HepG2 (cell line): ENCODE measurements around the gene CDK12. TPM values are rescaled to one million over a fixed set of nuclear protein-coding genes. Genes with fewer than 3 reads are reported as not detected.

Source experiments
- ATAC-seq: fragments of 200-7000 bp; cut with Tn5 transposase; 3 replicates; pipeline ENCODE4 v1.9.1; 2020; ENCODE audit warnings: mild to moderate bottlenecking, moderate library complexity
- BruUV-seq: library from RNA; stranded (reverse); fragments of 400-500 nt; replicated peaks from 2 replicates; lab custom pipeline; 2021; lab: Mats Ljungman, UMichigan
- CTCF ChIA-PET: fragments of 300-600 bp; formaldehyde crosslinking; extraction: SDS; loops from one replicate; lab custom pipeline; 2021; ENCODE audit warnings: low total read pairs, inconsistent platforms, low intra/inter-chr PET ratio; lab: Yijun Ruan, JAX
- POLR2A ChIA-PET: fragments of 350-600 bp; sonication (Branson Sonifier 250); formaldehyde crosslinking; loops from one replicate; lab custom pipeline; 2020; ENCODE audit warnings: antibody characterized with exemption, inconsistent platforms; lab: Yijun Ruan, JAX
- DNase-seq: peaks from one replicate; pipeline ENCODE4 v3.0.0-alpha.2; 2015; ENCODE audit warnings: low spot score
- FAIRE-seq: peaks from 3 replicates; lab custom pipeline; 2011; peaks lifted over from hg19 to GRCh38; lab: Jason Lieb, UNC
- H2AFZ ChIP-seq: one replicate; pipeline ENCODE4 v1.6.1; 2011; ENCODE audit warnings: low read length, inconsistent platforms
- H3K27ac ChIP-seq: fragments of 300-600 bp; 3 replicates; pipeline ENCODE4 v1.8.0; 2011; ENCODE audit warnings: mixed run types, mild to moderate bottlenecking, mixed read lengths, low read length, inconsistent platforms; ENCODE audit not compliant: insufficient read depth; ENCODE audit errors: extremely low read length
- H3K27me3 ChIP-seq, 2 experiments: fragments of 200-600 bp in 1 of 2; 2 replicates in 1 of 2; 3 replicates in 1 of 2; pipeline versions ENCODE4 v1.6.0 to v1.8.0; 2011; ENCODE audit warnings: low read length in 2 of 2, mild to moderate bottlenecking in 2 of 2, moderate library complexity in 2 of 2, inconsistent platforms in 1 of 2; ENCODE audit not compliant: insufficient read depth in 2 of 2, control insufficient read depth in 1 of 2
- H3K36me3 ChIP-seq, 2 experiments: fragments of 200-600 bp in 1 of 2; replicated peaks in 1 of 2; 2 replicates in 1 of 2; 3 replicates in 1 of 2; pipeline versions ENCODE4 v1.5.1 to v1.8.0; 2011; ENCODE audit warnings: low read length in 2 of 2, inconsistent platforms in 1 of 2; ENCODE audit not compliant: insufficient read depth in 2 of 2, control insufficient read depth in 1 of 2
- H3K4me1 ChIP-seq: 2 replicates; pipeline ENCODE4 v1.5.1; 2012; ENCODE audit warnings: low read length, inconsistent platforms; ENCODE audit not compliant: insufficient read depth
- H3K4me2 ChIP-seq: 2 replicates; pipeline ENCODE4 v1.6.0; 2011; ENCODE audit warnings: low read depth, low read length, inconsistent platforms
- H3K4me3 ChIP-seq, 3 experiments: fragments of 200-600 bp in 1 of 3; sonication (generic), shearing (Covaris generic) in 1 of 3; replicated peaks in 1 of 3; 2 replicates each; pipeline ENCODE4 v1.5.1; 2011 to 2016; ENCODE audit warnings: low read length in 3 of 3, inconsistent platforms in 2 of 3, low read depth in 2 of 3, mild to moderate bottlenecking in 2 of 3, control low read depth in 1 of 3, mixed read lengths in 1 of 3; ENCODE audit not compliant: insufficient read depth in 1 of 3
- H3K79me2 ChIP-seq: one replicate; pipeline ENCODE4 v1.6.1; 2011; ENCODE audit warnings: low read length, inconsistent platforms; ENCODE audit not compliant: insufficient read depth
- H3K9ac ChIP-seq: 2 replicates; pipeline ENCODE4 v1.6.0; 2011; ENCODE audit warnings: mild to moderate bottlenecking, low read depth, low read length, inconsistent platforms; ENCODE audit not compliant: insufficient read depth
- H3K9me3 ChIP-seq: 2 replicates; pipeline ENCODE4 v1.5.1; 2012; ENCODE audit warnings: mild to moderate bottlenecking, low read length
- H4K20me1 ChIP-seq: 2 replicates; pipeline ENCODE4 v1.6.0; 2011; ENCODE audit warnings: inconsistent platforms, mild to moderate bottlenecking, low read length, moderate library complexity; ENCODE audit not compliant: insufficient read depth
- CEBPB ChIP-seq: IDR thresholded peaks from 2 replicates; pipeline ENCODE4 v1.6.1; 2011; ENCODE audit warnings: low read depth, low read length, improper control_type of control experiment, borderline replicate concordance
- EEA1 ChIP-seq: sonication (generic); formaldehyde crosslinking; IDR thresholded peaks from 2 replicates; pipeline ENCODE4 v1.5.1; 2020; ENCODE audit warnings: mild to moderate bottlenecking, missing genetic modification reagents, borderline replicate concordance
- FOXC1 ChIP-seq: sonication (generic); formaldehyde crosslinking; IDR thresholded peaks from 2 replicates; pipeline ENCODE4 v1.8.0; 2022; ENCODE audit warnings: mild to moderate bottlenecking, missing genetic modification reagents, borderline replicate concordance
- MEIS1 ChIP-seq: sonication (generic); formaldehyde crosslinking; IDR thresholded peaks from 2 replicates; pipeline ENCODE4 v1.9.0; 2021; ENCODE audit warnings: mild to moderate bottlenecking, missing genetic modification reagents, moderate library complexity, borderline replicate concordance
- PLRG1 ChIP-seq: fragments of 450-650 bp; conservative IDR thresholded peaks from 2 replicates; pipeline ENCODE4 v1.6.1; 2016
- RFXANK ChIP-seq: IDR thresholded peaks from 2 replicates; pipeline ENCODE4 v1.6.1; 2016
- SCMH1 ChIP-seq: sonication (generic); formaldehyde crosslinking; IDR thresholded peaks from 2 replicates; pipeline ENCODE4 v1.9.0; 2021; ENCODE audit warnings: missing genetic modification reagents, mild to moderate bottlenecking, borderline replicate concordance
- SIN3B ChIP-seq: fragments of 150-350 bp; IDR thresholded peaks from 2 replicates; pipeline ENCODE4 v1.6.1; 2014; ENCODE audit warnings: low read length
- ZBTB10 ChIP-seq: sonication (generic); formaldehyde crosslinking; IDR thresholded peaks from 2 replicates; pipeline ENCODE4 v1.4.0; 2020; ENCODE audit warnings: missing genetic modification reagents, borderline replicate concordance
- ZBTB34 ChIP-seq: sonication (generic); formaldehyde crosslinking; IDR thresholded peaks from 2 replicates; pipeline ENCODE4 v1.8.0; 2022; ENCODE audit warnings: mild to moderate bottlenecking, missing genetic modification reagents
- ZBTB40 ChIP-seq, 2 experiments: fragments of 450-650 bp in 1 of 2; sonication (generic) in 1 of 2; formaldehyde crosslinking in 1 of 2; IDR thresholded peaks; 2 replicates each; pipeline versions ENCODE4 v1.6.1 to v1.8.0; 2016 to 2022; ENCODE audit warnings: antibody characterized with exemption in 1 of 2, mild to moderate bottlenecking in 1 of 2, missing genetic modification reagents in 1 of 2
- ZFP41 ChIP-seq: sonication (generic); formaldehyde crosslinking; IDR thresholded peaks from 2 replicates; pipeline ENCODE4 v1.4.0; 2020; ENCODE audit warnings: mild to moderate bottlenecking, missing genetic modification reagents, borderline replicate concordance
- WGBS: methylation state at CpG from one replicate; pipeline ENCODE4 v1.1.6; 2017; ENCODE audit warnings: low lambda C conversion rate; 5-methylcytosine and 5-hydroxymethylcytosine counted together
- in situ Hi-C: cut with HindIII; loops from 2 replicates; pipeline ENCODE4 v1.10.0; 2017; ENCODE audit warnings: low pct_unique_long_range_greater_than_20kb; ENCODE audit not compliant: extremely low pct_ligation_motif_present
- intact Hi-C: fragments of 100-400 bp; cut with micrococcal nuclease; formaldehyde crosslinking; loops from one replicate; pipeline ENCODE4 v1.10.0; 2022; ENCODE audit not compliant: unreplicated experiment
- polyA plus RNA-seq, 8 experiments: library from polyadenylated mRNA; depleted of rRNA in 3 of 8; stranded (reverse) in 7 of 8; unstranded in 1 of 8; fragments of >200 nt; fragmentation: Illumina TruSeq in 4 of 8; extraction: Trizol in 4 of 8; gene quantifications; 2 replicates each; pipeline versions ENCODE4 v1.2.1 to v1.2.3, GENCODE V29; 2011 to 2016; ENCODE audit warnings: low read depth in 4 of 8, missing spikeins in 1 of 8, mixed read lengths in 1 of 8; ENCODE audit not compliant: insufficient read depth in 1 of 8
- total RNA-seq, 5 experiments: library from RNA; depleted of rRNA; stranded (reverse); fragments of >200 nt; fragmentation: Illumina TruSeq; extraction: Trizol; gene quantifications; 2 replicates each; pipeline ENCODE4 v1.2.3, GENCODE V29; 2016; ENCODE audit warnings: low read depth in 1 of 5

CDK12 gene
- total and polyA plus RNA-seq, 2 of the 13 experiments (the other 11 are each of a cell fraction or from before 2014, with no cell fraction given): 24.0 to 88.6 TPM

GRCh38 chr17:39517224-39517623, 55.9 kb downstream of the CDK12 start:
- intact Hi-C loops: no loop called here
- DNase-seq: no peak
- BruUV-seq: no TSS peak
- TF ChIP-seq MEIS1 (CRISPR knock-in tag): no peak
- no peak for TF ChIP-seq ZBTB40 (IDR thresholded peaks at IDR 0.05)
- no peak for TF ChIP-seq ZBTB40 (CRISPR knock-in tag; IDR thresholded peaks at IDR 0.05)
- no peak for TF ChIP-seq ZBTB10 (CRISPR knock-in tag)
- TF ChIP-seq FOXC1 (CRISPR knock-in tag): no peak
- TF ChIP-seq CEBPB: no peak
- no peak for TF ChIP-seq SCMH1
- TF ChIP-seq PLRG1: no peak
- no peak for TF ChIP-seq RFXANK (CRISPR knock-in tag)
- TF ChIP-seq EEA1 (CRISPR knock-in tag): no peak
- no peak for TF ChIP-seq ZFP41
- TF ChIP-seq SIN3B: no peak
- no peak for TF ChIP-seq ZBTB34 (CRISPR knock-in tag)

More at GRCh38 chr17:39517224-39517623, 55.9 kb downstream of the CDK12 start:
- H3K4me2 ChIP-seq: no peak overlapping the region
- no peak overlapping the region for H2AFZ ChIP-seq
- ChIA-PET POLR2A (no interaction called here), CTCF (no interaction called here)
- no peak overlapping the region for H3K4me3 ChIP-seq
- FAIRE-seq (no peak), ATAC-seq (no peak)
- in situ Hi-C loops: no loop called here
- no peaks in the 10 kb centered on the region for H3K9me3 ChIP-seq
- no peaks in the 10 kb centered on the region for H3K79me2 ChIP-seq
- no peak overlapping the region for H3K9ac ChIP-seq
- H3K4me1 ChIP-seq: no peaks in the 10 kb centered on the region
- no peaks in the 10 kb centered on the region for H3K27me3 ChIP-seq
- 94% methylated on average over 7 of the region's 7 CpGs for WGBS
- H3K27ac ChIP-seq: no peak overlapping the region
- peaks cover 27 to 99% of the 10 kb centered on the region in 2 experiments for H3K36me3 ChIP-seq
- H4K20me1 ChIP-seq: no peaks in the 10 kb centered on the region
